HG03064 (cell line): Measurements from ENCODE around the gene TMEM204.

Experiments used
- ATAC-seq: cut with Tn5 transposase; IDR thresholded peaks from one replicate; pipeline ENCODE4 v1.9.1; 2021; ENCODE audit warnings: low read depth; ENCODE audit not compliant: unreplicated experiment

Gene TMEM204

GRCh38 chr16:1498899-1499676, 34.4 kb upstream of the TMEM204 start:
- ATAC-seq: no peak

GRCh38 chr16:1499756-1500464, 33.6 kb upstream of the TMEM204 start:
- ATAC-seq: no peak

GRCh38 chr16:1500465-1501150, 32.9 kb upstream of the TMEM204 start:
- ATAC-seq: no peak

- ATAC-seq: no peak
These were observed 31.8 kb upstream of the TMEM204 start for GRCh38 chr16:1501630-1502029.

GRCh38 chr16:1502092-1503004, 31.1 kb upstream of the TMEM204 start:
- no peak for ATAC-seq

GRCh38 chr16:1503110-1503955, 30.1 kb upstream of the TMEM204 start:
- no peak for ATAC-seq

- no peak for ATAC-seq
These were observed 28.2 kb upstream of the TMEM204 start for GRCh38 chr16:1505073-1505844.

GRCh38 chr16:1505912-1506311, 27.6 kb upstream of the TMEM204 start:
- no peak for ATAC-seq

- ATAC-seq: no peak
These were observed 26.8 kb upstream of the TMEM204 start for GRCh38 chr16:1506494-1507213.

- no peak for ATAC-seq
These were observed 24.8 kb upstream of the TMEM204 start for GRCh38 chr16:1508494-1509187.

GRCh38 chr16:1509307-1510221, 23.9 kb upstream of the TMEM204 start:
- ATAC-seq: no peak

GRCh38 chr16:1510272-1510671, 23.2 kb upstream of the TMEM204 start:
- no peak for ATAC-seq

- no peak for ATAC-seq
These were observed 22.5 kb upstream of the TMEM204 start for GRCh38 chr16:1510941-1511351.

- no peak for ATAC-seq
These were observed 21.6 kb upstream of the TMEM204 start for GRCh38 chr16:1511662-1512569.

GRCh38 chr16:1512774-1513173, 20.7 kb upstream of the TMEM204 start:
- ATAC-seq: no peak

- no peak for ATAC-seq
These were observed 19.0 kb upstream of the TMEM204 start for GRCh38 chr16:1514507-1514906.
